K562 treated with DMSO at 1 percent for 12 hours (cell line): ENCODE data around the gene KCNA10. TPM values are rescaled to one million over a fixed set of nuclear protein-coding genes. Genes with fewer than 3 reads are reported as not detected.

ENCODE experiments used
- total RNA-seq: library from RNA; unstranded; fragments of 300-600 nt; gene quantifications from 2 replicates; pipeline ENCODE4 v1.2.3, GENCODE V29; 2022; ENCODE audit not compliant: insufficient read depth

KCNA10 gene
- total RNA-seq = not detected in 2 replicates

GRCh38 chr1:110519125-110519810 is at the start of gene KCNA10:
Gene KCNA10, minus strand, starts transcription at chr1:110519175. Its CDS starts 388 bp downstream, at chr1:110518787.

Other genes with a start within 250 kb of the KCNA10 start
- 12.0 and 29.9 TPM in 2 replicates for gene RBM15, start 179.8 kb downstream of the KCNA10 start, total RNA-seq
- gene SLC16A4, start 128.1 kb downstream of the KCNA10 start, total RNA-seq = 0.26 and 0.45 TPM in 2 replicates
- gene LAMTOR5, start 111.5 kb downstream of the KCNA10 start, total RNA-seq = 394 and 463 TPM in 2 replicates
- gene PROK1, start 68.0 kb downstream of the KCNA10 start, total RNA-seq = not detected in 2 replicates
- not detected in 2 replicates for gene KCNA2, start 87.2 kb upstream of the KCNA10 start, total RNA-seq
- gene KCNA3, start 155.8 kb upstream of the KCNA10 start, total RNA-seq = not detected in 2 replicates